IPS DF 19.7 (cell line): ENCODE results near the gene RAB11A.
"Not testable (repeated sequence)": the region's sequence is repeated elsewhere in the genome, so short reads cannot be mapped to it uniquely, and the experiment has no call there.

Experiments
- DNase-seq: peaks from one replicate; pipeline ENCODE4 v3.0.0-alpha.2; 2013; ENCODE audit warnings: low read depth, low spot score

The RAB11A gene

GRCh38 chr15:65841121-65841930 is 28.0 kb upstream of the RAB11A start:
- DNase-seq = no peak

- DNase-seq = no peak
These were observed 23.3 kb upstream of the RAB11A start for GRCh38 chr15:65845826-65846519.

GRCh38 chr15:65847989-65848388 is 21.3 kb upstream of the RAB11A start:
- DNase-seq = no peak

GRCh38 chr15:65851981-65852380 is 17.3 kb upstream of the RAB11A start:
- no peak for DNase-seq

GRCh38 chr15:65856821-65857455 is 12.4 kb upstream of the RAB11A start:
- DNase-seq = no peak

GRCh38 chr15:65857718-65858402 is 11.4 kb upstream of the RAB11A start:
- no peak for DNase-seq

GRCh38 chr15:65862682-65863081 is 6.6 kb upstream of the RAB11A start:
- peak; percentile 92 for DNase-seq

GRCh38 chr15:65863106-65863505 is 6.2 kb upstream of the RAB11A start:
- no peak for DNase-seq

GRCh38 chr15:65867244-65867643 is 2.0 kb upstream of the RAB11A start:
- no peak for DNase-seq

GRCh38 chr15:65867933-65868332 is 1.4 kb upstream of the RAB11A start:
- not testable (repeated sequence) for DNase-seq

- no peak for DNase-seq
These were observed 655 bp upstream of the RAB11A start for GRCh38 chr15:65868546-65869125.

- no peak for DNase-seq
These were observed 922 bp downstream of the RAB11A start for GRCh38 chr15:65869954-65870871.

- DNase-seq = no peak
These were observed 1.7 kb downstream of the RAB11A start for GRCh38 chr15:65870889-65871533.

- not testable (repeated sequence) for DNase-seq
These were observed 2.6 kb downstream of the RAB11A start for GRCh38 chr15:65871886-65872285.

GRCh38 chr15:65872596-65872995 is 3.3 kb downstream of the RAB11A start:
- not testable (repeated sequence) for DNase-seq

- no peak for DNase-seq
These were observed 4.0 kb downstream of the RAB11A start for GRCh38 chr15:65873256-65873655.

GRCh38 chr15:65875458-65875857 is 6.2 kb downstream of the RAB11A start:
- DNase-seq = no peak

GRCh38 chr15:65877749-65878148 is 8.5 kb downstream of the RAB11A start:
- no peak for DNase-seq

- DNase-seq = no peak
These were observed 12.6 kb downstream of the RAB11A start for GRCh38 chr15:65881766-65882434.
